Nephron (organoid): ENCODE measurements around the gene AFDN.
A peak's percentile ranks its signal among the peaks of the same experiment; 100 is the strongest.

ENCODE experiments used
- H3K27ac Mint-ChIP-seq, 3 experiments: 2 replicates each; pipeline ENCODE4 v1.8.0; 2020; ENCODE audit warnings: mixed read lengths in 3 of 3, mild to moderate bottlenecking in 2 of 3, moderate library complexity in 1 of 3
- H3K27me3 Mint-ChIP-seq: 2 replicates; pipeline ENCODE4 v1.8.0; 2021; ENCODE audit warnings: low read depth, mild to moderate bottlenecking, moderate library complexity, mixed read lengths
- H3K36me3 Mint-ChIP-seq: 2 replicates; pipeline ENCODE4 v1.8.0; 2020; ENCODE audit warnings: low read depth, mixed read lengths
- H3K4me1 Mint-ChIP-seq: 2 replicates; pipeline ENCODE4 v1.8.0; 2020; ENCODE audit warnings: mixed read lengths
- H3K4me3 Mint-ChIP-seq, 3 experiments: 2 replicates each; pipeline ENCODE4 v1.8.0; 2020; ENCODE audit warnings: mild to moderate bottlenecking in 3 of 3, mixed read lengths in 3 of 3, moderate library complexity in 2 of 3
- H3K9me3 Mint-ChIP-seq: 2 replicates; pipeline ENCODE4 v1.8.0; 2020; ENCODE audit warnings: mixed read lengths
- CTCF ChIP-seq, 3 experiments: fragments of 200-600 bp; sonication (generic); IDR thresholded peaks; one replicate each; pipeline ENCODE4 v1.5.0; 2021; ENCODE audit warnings: antibody characterized with exemption in 3 of 3; ENCODE audit not compliant: unreplicated experiment in 3 of 3

Gene AFDN

GRCh38 chr6:167896648-167897047, 69.9 kb downstream of the AFDN start:
- H3K27me3 Mint-ChIP-seq, result no peaks in the 10 kb centered on the region
- H3K9me3 Mint-ChIP-seq, result no peaks in the 10 kb centered on the region
- H3K36me3 Mint-ChIP-seq, result peaks cover 4% of the 10 kb centered on the region
- no peak overlapping the region for H3K27ac Mint-ChIP-seq
- no peak for TF ChIP-seq CTCF (IDR thresholded peaks at IDR 0.05; ENCODE audit: unreplicated experiment in 3 of 3)
- H3K4me3 Mint-ChIP-seq, result no peak overlapping the region
- no peaks in the 10 kb centered on the region for H3K4me1 Mint-ChIP-seq

GRCh38 chr6:167898673-167899311, 72.1 kb downstream of the AFDN start:
- peaks cover 15% of the 10 kb centered on the region for H3K36me3 Mint-ChIP-seq
- peak; percentile 84 to 91 (median 89) for TF ChIP-seq CTCF (IDR thresholded peaks at IDR 0.05; ENCODE audit: unreplicated experiment in 3 of 3)
- H3K4me1 Mint-ChIP-seq, result no peaks in the 10 kb centered on the region
- no peak overlapping the region for H3K4me3 Mint-ChIP-seq
- no peaks in the 10 kb centered on the region for H3K27me3 Mint-ChIP-seq
- H3K9me3 Mint-ChIP-seq, result no peaks in the 10 kb centered on the region
- H3K27ac Mint-ChIP-seq, result no peak overlapping the region

- no peaks in the 10 kb centered on the region for H3K27me3 Mint-ChIP-seq
- no peak overlapping the region for H3K27ac Mint-ChIP-seq
These were observed 78.1 kb downstream of the AFDN start for GRCh38 chr6:167904791-167905190.

GRCh38 chr6:167906899-167907298, 80.2 kb downstream of the AFDN start:
- no peaks in the 10 kb centered on the region for H3K4me1 Mint-ChIP-seq
- no peak overlapping the region for H3K27ac Mint-ChIP-seq
- H3K36me3 Mint-ChIP-seq, result peaks cover 56% of the 10 kb centered on the region
- no peaks in the 10 kb centered on the region for H3K27me3 Mint-ChIP-seq
- no peak overlapping the region for H3K4me3 Mint-ChIP-seq
- H3K9me3 Mint-ChIP-seq, result no peaks in the 10 kb centered on the region
- no peak for TF ChIP-seq CTCF (IDR thresholded peaks at IDR 0.05; ENCODE audit: unreplicated experiment in 3 of 3)

More at GRCh38 chr6:167904791-167905190, 78.1 kb downstream of the AFDN start:
- TF ChIP-seq CTCF (IDR thresholded peaks at IDR 0.05; ENCODE audit: unreplicated experiment in 3 of 3), result no peak
- Mint-ChIP-seq H3K9me3 (no peaks in the 10 kb centered on the region), H3K4me3 (no peak overlapping the region), H3K4me1 (no peaks in the 10 kb centered on the region), H3K36me3 (peaks cover 50% of the 10 kb centered on the region)

- H3K9me3 Mint-ChIP-seq, result no peaks in the 10 kb centered on the region
- peak; percentile 31 to 55 (median 42) for TF ChIP-seq CTCF (IDR thresholded peaks at IDR 0.05; ENCODE audit: unreplicated experiment in 3 of 3)
- no peaks in the 10 kb centered on the region for H3K27me3 Mint-ChIP-seq
- no peak overlapping the region for H3K4me3 Mint-ChIP-seq
- H3K36me3 Mint-ChIP-seq, result peaks cover 59% of the 10 kb centered on the region
- H3K27ac Mint-ChIP-seq, result no peak overlapping the region
- H3K4me1 Mint-ChIP-seq, result no peaks in the 10 kb centered on the region
These were observed 81.3 kb downstream of the AFDN start for GRCh38 chr6:167907837-167908681.
